ENCODE results near the gene CARD9.

DNA sequence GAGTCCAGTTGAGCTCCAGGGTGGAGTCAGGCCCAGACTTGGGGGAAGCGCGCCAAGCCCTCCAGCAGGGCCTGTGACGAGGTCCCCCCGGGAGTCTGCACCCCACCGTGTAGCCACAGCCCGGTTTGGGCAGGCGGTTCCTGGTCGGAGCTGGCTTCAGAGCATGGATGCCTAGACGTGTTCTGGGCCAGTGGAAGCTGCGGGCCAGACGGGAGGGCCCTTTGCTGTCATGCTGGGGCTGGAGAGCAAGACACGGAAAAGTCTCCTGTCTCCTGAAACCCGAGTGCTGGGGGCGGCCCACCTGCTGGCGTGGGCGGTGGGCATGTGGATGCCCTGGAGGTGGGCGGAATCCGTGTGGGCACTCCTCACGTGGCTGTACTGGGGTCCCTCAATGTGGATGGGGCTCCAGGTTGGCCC lies 44.2 kb downstream of the CARD9 start:
- TF ChIP-seq SMC3 (IDR thresholded peaks at IDR 0.05; ENCODE audit: low read depth, low read length) (no peak), RCOR1 (IDR thresholded peaks at IDR 0.05; ENCODE audit: insufficient replicate concordance, low read length) (no peak), MAZ (IDR thresholded peaks at IDR 0.05; ENCODE audit: borderline replicate concordance, low read depth, low read length) (no peak), CEBPB (IDR thresholded peaks at IDR 0.05; ENCODE audit: low read depth, low read length) (no peak), POLR2A (IDR thresholded peaks at IDR 0.05; ENCODE audit: low read depth, low read length) (no peak), RAD21 (IDR thresholded peaks at IDR 0.05; ENCODE audit: low read length) (no peak), FOS (IDR thresholded peaks at IDR 0.05; ENCODE audit: low read depth, low read length) (no peak), BHLHE40 (IDR thresholded peaks at IDR 0.05; ENCODE audit: low read depth, low read length) (no peak), RFX5 (IDR thresholded peaks at IDR 0.05; ENCODE audit: low read depth, low read length) (no peak), CHD1 (IDR thresholded peaks at IDR 0.05; ENCODE audit: low read depth, low read length) (no peak), USF2 (IDR thresholded peaks at IDR 0.05; ENCODE audit: low read depth, low read length) (no peak)
- TF ChIP-seq, protein P1, sequence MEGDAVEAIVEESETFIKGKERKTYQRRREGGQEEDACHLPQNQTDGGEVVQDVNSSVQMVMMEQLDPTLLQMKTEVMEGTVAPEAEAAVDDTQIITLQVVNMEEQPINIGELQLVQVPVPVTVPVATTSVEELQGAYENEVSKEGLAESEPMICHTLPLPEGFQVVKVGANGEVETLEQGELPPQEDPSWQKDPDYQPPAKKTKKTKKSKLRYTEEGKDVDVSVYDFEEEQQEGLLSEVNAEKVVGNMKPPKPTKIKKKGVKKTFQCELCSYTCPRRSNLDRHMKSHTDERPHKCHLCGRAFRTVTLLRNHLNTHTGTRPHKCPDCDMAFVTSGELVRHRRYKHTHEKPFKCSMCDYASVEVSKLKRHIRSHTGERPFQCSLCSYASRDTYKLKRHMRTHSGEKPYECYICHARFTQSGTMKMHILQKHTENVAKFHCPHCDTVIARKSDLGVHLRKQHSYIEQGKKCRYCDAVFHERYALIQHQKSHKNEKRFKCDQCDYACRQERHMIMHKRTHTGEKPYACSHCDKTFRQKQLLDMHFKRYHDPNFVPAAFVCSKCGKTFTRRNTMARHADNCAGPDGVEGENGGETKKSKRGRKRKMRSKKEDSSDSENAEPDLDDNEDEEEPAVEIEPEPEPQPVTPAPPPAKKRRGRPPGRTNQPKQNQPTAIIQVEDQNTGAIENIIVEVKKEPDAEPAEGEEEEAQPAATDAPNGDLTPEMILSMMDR (conservative IDR thresholded peaks at IDR 0.05; ENCODE audit: low read depth, low read length): no peak
- TF ChIP-seq, protein P2, sequence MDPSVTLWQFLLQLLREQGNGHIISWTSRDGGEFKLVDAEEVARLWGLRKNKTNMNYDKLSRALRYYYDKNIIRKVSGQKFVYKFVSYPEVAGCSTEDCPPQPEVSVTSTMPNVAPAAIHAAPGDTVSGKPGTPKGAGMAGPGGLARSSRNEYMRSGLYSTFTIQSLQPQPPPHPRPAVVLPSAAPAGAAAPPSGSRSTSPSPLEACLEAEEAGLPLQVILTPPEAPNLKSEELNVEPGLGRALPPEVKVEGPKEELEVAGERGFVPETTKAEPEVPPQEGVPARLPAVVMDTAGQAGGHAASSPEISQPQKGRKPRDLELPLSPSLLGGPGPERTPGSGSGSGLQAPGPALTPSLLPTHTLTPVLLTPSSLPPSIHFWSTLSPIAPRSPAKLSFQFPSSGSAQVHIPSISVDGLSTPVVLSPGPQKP (IDR thresholded peaks at IDR 0.05; ENCODE audit: borderline replicate concordance, low read depth, low read length): no peak

Data from IMR-90 (cell line).